Cardiac fibroblast (primary cell): ENCODE data around the gene KIF26A.

ENCODE experiments used
- DNase-seq, 2 donors: peaks; one replicate each; pipeline versions ENCODE4 v3.0.0 to v3.0.0-alpha.2; 2010; ENCODE audit warnings: low read depth in 2 of 2
- H3K4me3 ChIP-seq, 2 donors: replicated peaks in 1 of 2; 1 replicate in 1 of 2; 2 replicates in 1 of 2; pipeline ENCODE4 v1.5.1; 2011; ENCODE audit warnings: low read depth in 2 of 2, low read length in 2 of 2, mild to moderate bottlenecking in 2 of 2, moderate library complexity in 1 of 2
- TF ChIP-seq, protein P1 (sequence below): IDR thresholded peaks from one replicate; pipeline ENCODE4 v1.5.1; 2011; ENCODE audit warnings: low read depth, mild to moderate bottlenecking, low read length, inconsistent platforms

The KIF26A gene

DNA sequence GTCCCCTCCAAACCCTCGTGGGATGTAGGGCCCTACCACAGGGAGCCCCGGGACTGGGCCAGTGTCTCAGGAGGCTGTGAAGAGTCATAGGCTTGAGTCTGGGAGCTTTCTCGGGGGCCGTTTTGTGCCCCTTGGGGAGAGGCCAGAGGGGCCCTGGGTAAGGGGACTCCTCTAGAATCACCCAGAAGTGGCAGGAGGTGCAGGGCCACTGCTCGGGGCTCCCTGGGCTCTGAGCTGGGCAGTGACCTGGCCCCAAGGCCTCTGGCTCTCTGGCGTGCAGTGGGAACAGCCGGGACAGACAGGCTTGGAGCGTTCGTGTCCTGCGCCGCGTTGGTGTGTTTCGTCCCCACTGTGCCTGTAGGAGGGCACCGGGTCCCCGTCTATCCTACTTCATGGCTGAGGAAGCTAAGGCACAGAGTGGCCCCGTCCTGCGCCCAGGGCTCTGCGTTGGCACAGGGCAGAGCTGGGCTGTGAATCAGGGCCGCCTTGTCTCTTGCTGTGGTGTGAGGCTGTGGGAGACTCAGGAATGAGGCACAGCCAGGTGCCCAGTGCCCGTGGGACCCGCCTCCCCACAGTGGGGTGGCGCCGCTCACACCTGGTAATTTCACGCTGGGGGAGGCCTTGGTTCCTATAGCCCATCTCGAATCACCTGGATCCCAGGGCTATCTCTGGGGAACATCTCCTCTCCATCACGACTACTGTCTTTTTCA lies 23.8 kb upstream of the KIF26A start:
- no peak for DNase-seq
- no peak overlapping the region for H3K4me3 ChIP-seq
- TF ChIP-seq, protein P1, sequence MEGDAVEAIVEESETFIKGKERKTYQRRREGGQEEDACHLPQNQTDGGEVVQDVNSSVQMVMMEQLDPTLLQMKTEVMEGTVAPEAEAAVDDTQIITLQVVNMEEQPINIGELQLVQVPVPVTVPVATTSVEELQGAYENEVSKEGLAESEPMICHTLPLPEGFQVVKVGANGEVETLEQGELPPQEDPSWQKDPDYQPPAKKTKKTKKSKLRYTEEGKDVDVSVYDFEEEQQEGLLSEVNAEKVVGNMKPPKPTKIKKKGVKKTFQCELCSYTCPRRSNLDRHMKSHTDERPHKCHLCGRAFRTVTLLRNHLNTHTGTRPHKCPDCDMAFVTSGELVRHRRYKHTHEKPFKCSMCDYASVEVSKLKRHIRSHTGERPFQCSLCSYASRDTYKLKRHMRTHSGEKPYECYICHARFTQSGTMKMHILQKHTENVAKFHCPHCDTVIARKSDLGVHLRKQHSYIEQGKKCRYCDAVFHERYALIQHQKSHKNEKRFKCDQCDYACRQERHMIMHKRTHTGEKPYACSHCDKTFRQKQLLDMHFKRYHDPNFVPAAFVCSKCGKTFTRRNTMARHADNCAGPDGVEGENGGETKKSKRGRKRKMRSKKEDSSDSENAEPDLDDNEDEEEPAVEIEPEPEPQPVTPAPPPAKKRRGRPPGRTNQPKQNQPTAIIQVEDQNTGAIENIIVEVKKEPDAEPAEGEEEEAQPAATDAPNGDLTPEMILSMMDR, result no peak

DNA sequence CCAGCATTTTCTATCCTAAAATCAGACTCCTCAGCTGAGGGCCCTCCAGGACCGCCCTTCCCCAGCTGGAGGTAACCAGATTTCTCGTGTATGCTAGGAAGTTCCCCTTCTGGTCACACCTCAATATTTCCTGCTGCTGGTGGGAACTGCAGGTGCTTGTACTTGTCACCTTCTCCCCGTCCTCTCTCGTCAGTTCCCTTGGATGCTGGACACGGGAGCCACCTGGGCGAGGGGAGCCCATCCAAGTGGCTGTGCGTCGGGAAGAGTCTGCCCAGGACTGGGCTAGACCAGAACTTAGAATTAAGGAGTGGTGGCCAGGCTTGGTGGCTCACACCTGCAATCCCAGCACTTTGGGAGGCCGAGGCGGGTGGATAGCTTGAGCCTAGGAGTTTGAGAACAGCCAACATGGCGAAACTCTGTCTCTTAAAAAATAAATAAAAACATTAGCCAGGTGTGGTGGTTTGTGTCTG lies 23.2 kb upstream of the KIF26A start:
- TF ChIP-seq, protein P1, result no peak
- DNase-seq, result no peak

DNA sequence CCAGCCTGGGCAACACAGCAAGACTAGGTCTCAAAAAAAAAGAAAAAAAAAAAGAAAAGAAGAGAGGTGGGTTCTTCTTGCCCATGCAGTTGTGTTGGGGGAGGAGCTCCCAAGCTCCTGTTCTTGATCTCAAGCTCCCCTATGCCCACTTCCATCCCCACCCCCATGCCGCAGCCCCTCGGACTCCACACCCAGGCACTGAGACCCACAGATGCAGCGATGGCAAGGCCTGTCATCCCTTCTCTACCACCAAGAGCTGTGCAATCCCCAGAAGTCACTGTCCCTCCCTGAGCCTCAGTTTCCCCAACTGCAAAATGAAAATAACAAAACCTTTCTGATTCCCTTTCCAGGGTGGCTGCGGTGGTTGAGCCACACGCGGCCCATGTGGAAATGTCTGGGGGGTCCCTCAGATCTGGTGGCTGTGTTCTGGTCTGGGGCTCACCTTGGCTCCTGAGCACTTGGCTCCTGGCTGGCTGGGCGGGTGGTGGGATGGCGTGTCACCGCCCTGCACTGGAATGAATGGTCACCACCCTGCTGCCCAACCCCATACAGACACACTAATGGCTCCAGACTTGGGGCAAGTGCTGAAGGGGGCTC lies 22.6 kb upstream of the KIF26A start:
- TF ChIP-seq, protein P1, result no peak
- DNase-seq, result no peak
- H3K4me3 ChIP-seq, result no peak overlapping the region

More for the DNA sequence above, 23.2 kb upstream of the KIF26A start:
- no peak overlapping the region for H3K4me3 ChIP-seq

DNA sequence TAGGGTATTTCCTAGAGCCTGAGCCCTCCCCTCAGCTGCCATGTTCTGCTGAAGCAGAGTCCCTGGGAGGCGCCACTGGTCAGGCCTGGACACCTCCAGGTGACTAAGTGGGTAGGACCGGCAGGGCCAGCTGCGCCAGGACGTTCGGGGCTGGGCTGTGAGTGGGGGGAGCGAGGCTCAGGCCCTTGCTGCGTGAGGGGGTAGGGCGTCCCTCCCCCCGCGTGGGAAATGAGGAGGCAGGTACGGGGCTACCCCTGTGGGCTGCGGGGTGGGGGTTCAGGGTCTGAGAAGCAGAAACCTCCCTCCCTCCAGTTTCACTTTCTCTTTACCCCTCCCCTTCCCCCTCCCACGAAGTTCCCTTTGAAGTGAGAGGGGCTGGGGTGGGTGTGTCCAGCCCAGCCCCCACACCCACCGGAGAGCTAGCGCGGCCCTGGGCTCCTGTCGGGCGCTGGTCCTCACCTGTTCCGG lies 22.1 kb upstream of the KIF26A start:
- TF ChIP-seq, protein P1, result no peak
- no peak for DNase-seq
- H3K4me3 ChIP-seq, result peak overlapping the region in 1 of 2 donors; percentile 27

DNA sequence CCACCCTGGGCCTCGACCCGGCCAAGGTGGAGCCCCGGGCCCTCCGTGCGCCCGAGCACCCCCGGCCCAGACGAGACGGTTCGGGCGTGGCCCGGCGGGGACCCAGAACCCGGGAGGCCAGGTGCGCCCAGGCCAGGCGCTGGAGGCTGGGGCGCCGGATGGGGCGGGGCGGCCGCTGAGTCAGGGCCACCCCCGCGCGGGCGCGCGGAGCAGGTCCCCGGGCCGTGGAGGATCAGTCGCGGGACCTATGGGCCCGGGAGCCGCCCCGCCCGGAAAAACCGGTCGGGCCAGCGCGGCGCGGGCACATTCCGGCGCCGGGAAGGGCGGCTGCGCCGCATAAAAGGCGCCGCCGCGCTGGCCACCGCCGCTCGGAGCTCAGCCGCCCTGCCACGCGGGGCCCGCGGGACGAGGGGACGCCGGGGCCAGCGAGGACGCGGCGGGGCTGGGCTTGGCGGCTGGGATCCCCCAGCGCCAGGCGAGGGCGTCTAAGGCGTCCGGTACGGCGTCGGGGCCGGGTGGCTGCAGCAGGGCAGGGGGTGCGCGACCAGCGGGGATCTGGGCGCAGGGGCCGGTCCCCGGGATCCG lies 21.5 kb upstream of the KIF26A start:
- H3K4me3 ChIP-seq, result peak overlapping the region in 1 of 2 donors; percentile 27
- DNase-seq, result no peak

DNA sequence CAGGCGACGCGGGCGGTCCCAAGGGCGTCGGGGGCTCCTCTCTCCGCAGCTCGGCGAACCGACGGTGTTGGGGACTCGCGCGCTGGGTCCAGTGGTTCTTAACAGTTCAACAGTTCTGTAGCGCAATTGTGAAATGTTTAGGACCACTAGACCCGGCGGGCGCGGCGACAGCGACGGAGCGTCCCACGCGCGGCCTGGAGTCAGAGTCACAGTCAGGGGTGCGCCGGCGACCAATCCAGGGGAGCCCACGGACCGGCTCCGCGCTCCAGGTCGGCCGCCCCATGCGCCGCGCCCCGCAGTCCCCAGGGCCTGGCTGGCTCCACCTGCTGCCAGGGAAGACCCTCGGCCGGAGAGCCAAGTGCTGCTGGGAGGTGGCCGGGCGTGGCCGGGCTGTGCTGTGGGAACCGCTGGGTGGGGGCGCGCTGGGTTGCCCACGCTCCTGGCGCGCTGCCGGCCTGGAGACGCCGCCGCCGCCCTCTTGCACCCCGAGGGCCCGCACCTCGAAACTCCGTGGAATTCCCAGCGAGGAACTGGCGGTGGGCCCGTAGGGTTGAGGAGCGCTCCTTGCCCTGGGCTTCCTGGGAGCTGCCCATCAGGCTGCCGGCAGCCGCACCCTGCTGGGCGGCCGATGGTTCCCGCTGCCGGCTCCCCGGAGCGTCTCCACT lies 20.9 kb upstream of the KIF26A start:
- TF ChIP-seq, protein P1, result no peak
- H3K4me3 ChIP-seq, result no peak overlapping the region
- DNase-seq, result no peak

More for the DNA sequence above, 21.5 kb upstream of the KIF26A start:
- TF ChIP-seq, protein P1, result no peak
